ENCODE results near the gene CCDC40.

Gene CCDC40

GRCh38 chr17:80101946-80102663 is 65.7 kb downstream of the CCDC40 start:
- no peak for DNase-seq (ENCODE audit: low read depth)

- DNase-seq (ENCODE audit: low read depth) = no peak
These were observed 66.4 kb downstream of the CCDC40 start for GRCh38 chr17:80102664-80103448.

- no peak for DNase-seq (ENCODE audit: low read depth)
These were observed 67.1 kb downstream of the CCDC40 start for GRCh38 chr17:80103449-80104085.

DNA sequence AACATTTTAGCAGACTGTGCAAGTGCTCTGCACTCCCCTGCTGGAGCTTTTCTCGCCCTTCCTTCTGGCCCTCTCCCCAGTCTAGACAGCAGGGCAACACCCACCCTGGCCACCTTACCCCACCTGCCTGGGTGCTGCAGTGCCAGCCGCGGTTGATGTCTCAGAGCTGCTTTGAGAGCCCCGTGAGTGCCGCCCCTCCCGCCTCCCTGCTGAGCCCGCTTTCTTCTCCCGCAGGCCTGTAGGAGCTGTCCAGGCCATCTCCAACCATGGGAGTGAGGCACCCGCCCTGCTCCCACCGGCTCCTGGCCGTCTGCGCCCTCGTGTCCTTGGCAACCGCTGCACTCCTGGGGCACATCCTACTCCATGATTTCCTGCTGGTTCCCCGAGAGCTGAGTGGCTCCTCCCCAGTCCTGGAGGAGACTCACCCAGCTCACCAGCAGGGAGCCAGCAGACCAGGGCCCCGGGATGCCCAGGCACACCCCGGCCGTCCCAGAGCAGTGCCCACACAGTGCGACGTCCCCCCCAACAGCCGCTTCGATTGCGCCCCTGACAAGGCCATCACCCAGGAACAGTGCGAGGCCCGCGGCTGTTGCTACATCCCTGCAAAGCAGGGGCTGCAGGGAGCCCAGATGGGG is 68.0 kb downstream of the CCDC40 start:
- no peak for DNase-seq (ENCODE audit: low read depth)

DNA sequence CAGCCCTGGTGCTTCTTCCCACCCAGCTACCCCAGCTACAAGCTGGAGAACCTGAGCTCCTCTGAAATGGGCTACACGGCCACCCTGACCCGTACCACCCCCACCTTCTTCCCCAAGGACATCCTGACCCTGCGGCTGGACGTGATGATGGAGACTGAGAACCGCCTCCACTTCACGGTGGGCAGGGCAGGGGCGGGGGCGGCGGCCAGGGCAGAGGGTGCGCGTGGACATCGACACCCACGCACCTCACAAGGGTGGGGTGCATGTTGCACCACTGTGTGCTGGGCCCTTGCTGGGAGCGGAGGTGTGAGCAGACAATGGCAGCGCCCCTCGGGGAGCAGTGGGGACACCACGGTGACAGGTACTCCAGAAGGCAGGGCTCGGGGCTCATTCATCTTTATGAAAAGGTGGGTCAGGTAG is 68.5 kb downstream of the CCDC40 start:
- no peak for DNase-seq (ENCODE audit: low read depth)

DNA sequence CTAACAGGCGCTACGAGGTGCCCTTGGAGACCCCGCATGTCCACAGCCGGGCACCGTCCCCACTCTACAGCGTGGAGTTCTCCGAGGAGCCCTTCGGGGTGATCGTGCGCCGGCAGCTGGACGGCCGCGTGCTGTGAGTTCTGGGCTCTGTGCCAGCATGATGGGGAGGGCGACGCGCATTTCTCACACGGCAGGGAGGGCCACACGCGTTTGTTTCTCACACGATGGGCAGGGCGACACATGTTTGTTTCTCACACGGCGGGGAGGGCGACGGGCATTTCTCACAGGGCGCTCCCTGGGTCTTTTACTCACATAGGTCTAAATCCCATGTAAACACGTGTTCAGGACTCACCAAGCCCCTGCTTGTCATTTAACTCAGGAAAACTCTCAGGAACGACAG is 69.3 kb downstream of the CCDC40 start:
- no peak for DNase-seq (ENCODE audit: low read depth)

DNA sequence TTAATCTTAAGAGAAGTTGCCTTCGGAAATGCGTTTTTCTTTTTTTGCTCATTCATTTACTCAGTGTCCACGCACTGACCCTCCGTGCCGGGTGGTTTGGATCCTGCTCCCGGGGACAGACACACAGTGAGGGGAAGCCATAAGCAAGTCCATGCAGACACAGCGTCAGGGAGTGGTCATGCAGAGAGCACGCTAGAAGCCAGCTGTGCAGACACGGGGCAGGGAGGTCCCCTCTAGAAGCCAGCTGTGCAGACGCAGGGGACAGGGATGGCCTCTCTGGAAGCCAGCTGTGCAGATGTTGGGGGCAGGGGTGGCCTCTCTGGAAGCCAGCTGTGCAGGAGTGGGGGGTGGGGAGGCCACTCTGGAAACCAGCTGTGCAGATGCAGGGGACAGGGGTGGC is 69.7 kb downstream of the CCDC40 start:
- DNase-seq (ENCODE audit: low read depth) = no peak

GRCh38 chr17:80106751-80107150 is 70.3 kb downstream of the CCDC40 start:
- no peak for DNase-seq (ENCODE audit: low read depth)

DNA sequence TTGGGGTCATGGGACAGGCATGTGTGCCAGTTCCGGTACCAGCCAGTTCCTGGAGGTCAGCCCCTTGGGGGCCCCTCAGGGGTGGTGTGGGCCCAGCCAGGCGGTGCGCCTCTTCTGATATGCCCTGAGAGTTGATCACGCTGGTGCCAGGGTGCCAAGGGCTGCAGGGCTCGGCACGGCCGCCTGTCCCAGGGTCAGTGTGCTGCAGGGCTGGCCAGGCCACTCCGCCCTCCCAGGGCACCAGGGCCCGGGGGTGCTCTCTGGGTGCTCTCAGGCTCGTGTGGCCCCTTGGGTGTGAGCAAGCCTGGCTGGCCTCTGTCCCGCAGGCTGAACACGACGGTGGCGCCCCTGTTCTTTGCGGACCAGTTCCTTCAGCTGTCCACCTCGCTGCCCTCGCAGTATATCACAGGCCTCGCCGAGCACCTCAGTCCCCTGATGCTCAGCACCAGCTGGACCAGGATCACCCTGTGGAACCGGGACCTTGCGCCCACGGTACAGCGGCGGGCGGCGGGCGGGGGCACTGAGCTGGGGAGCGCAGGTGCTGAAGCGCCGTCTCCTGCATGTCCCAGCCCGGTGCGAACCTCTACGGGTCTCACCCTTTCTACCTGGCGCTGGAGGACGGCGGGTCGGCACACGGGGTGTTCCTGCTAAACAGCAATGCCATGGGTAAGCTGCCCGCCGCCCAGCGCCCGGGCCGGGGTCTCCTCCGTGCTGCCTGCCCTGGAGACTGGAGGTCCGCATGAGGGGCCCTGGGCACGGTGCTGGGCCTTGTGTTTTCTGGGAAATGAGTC is 71.0 kb downstream of the CCDC40 start:
- DNase-seq (ENCODE audit: low read depth) = no peak

GRCh38 chr17:80108036-80108971 is 71.9 kb downstream of the CCDC40 start:
- no peak for DNase-seq (ENCODE audit: low read depth)

GRCh38 chr17:80109066-80109660 is 72.7 kb downstream of the CCDC40 start:
- DNase-seq (ENCODE audit: low read depth) = no peak

DNA sequence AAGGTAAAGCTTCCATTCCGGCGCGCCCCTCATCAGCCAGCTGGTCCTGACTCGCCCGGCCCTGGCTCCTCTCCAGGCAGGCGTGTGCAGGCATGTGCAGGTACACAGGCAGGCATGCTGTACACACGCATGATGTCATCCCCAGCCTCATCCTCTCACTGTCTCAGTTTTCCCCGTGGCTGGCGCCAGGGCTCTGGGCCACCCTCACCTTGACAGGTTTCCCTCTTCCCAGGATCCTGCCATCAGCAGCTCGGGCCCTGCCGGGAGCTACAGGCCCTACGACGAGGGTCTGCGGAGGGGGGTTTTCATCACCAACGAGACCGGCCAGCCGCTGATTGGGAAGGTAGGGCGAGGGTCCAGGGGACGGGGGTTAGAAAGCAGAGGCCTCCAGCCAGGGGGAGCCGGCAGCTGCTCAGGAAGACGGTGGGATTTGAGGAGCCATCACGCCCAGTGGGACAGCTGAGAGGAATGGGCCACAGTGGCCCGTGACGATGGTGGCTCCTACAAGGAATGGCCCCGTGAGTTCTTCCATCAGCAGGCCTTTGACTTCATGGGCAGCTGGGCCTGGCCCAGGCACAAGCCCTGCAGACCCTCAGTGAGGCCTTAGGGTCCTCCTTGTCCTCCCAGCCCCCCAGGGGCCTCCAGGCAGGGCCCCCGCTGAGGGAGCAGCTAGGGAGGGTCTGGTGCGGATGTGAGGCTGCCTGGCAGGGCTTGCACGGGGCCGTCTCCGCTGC is 73.4 kb downstream of the CCDC40 start:
- DNase-seq (ENCODE audit: low read depth) = no peak

DNA sequence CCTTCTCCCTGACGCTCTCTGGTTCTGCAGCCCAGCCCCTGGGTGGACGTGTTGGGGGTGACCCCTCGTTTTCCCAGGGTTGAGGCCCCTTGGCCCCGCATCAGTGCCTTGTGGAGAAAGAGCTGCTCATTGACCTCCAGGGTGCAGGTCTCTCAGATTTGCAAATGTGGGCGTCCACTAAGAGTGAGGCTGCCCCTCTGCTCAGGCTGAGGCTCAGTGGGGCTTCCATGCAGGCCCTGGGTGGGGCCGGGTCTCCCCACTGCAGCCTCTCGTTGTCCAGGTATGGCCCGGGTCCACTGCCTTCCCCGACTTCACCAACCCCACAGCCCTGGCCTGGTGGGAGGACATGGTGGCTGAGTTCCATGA is 74.0 kb downstream of the CCDC40 start:
- no peak for DNase-seq (ENCODE audit: low read depth)

GRCh38 chr17:80110927-80111701 is 74.7 kb downstream of the CCDC40 start:
- no peak for DNase-seq (ENCODE audit: low read depth)

GRCh38 chr17:80111702-80112470 is 75.4 kb downstream of the CCDC40 start:
- DNase-seq (ENCODE audit: low read depth) = no peak

GRCh38 chr17:80112471-80113032 is 76.1 kb downstream of the CCDC40 start:
- no peak for DNase-seq (ENCODE audit: low read depth)

GRCh38 chr17:80113033-80113484 is 76.6 kb downstream of the CCDC40 start:
- no peak for DNase-seq (ENCODE audit: low read depth)

DNA sequence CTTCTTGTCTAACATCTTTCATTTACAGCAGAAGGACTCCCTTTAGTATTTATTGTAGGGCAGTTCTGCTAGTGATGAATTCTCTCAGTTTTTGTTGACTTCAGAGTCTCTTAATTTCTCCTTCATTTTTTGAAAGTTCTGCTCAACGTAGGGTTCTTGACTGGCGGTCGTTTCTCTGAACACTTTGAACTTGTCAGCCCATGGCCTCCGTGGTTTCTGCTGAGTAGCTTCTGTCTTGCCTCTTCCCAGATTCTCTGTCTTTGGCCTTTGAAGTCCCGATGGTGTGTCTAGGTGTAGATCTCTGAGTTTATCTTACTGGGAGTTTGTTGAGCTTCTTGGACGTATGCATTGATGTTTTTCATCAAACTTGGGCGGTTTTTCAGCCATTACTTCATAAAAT is 78.3 kb downstream of the CCDC40 start:
- DNase-seq (ENCODE audit: low read depth) = no peak
